Adrenal gland (tissue), 12 donors: ENCODE data around the gene STN1. TPM values are rescaled to one million over a fixed set of nuclear protein-coding genes. Genes with fewer than 3 reads are reported as not detected.

Source experiments
- DNase-seq, 7 donors: peaks; one replicate each; pipeline ENCODE4 v3.0.0-alpha.2; 2019 to 2020
- H3K27ac ChIP-seq, 5 donors: fragments of 200-600 bp; sonication (generic) in 4 of 5; 1 replicate in 3 of 5; 2 replicates in 2 of 5; pipeline versions ENCODE4 v1.5.1 to v1.8.0; 2016 to 2020; ENCODE audit warnings: mild to moderate bottlenecking in 1 of 5
- H3K27me3 ChIP-seq: fragments of 200-600 bp; 2 replicates; pipeline ENCODE4 v1.8.0; 2021
- H3K36me3 ChIP-seq, 2 donors: fragments of 200-600 bp; replicated peaks in 1 of 2; 1 replicate in 1 of 2; 2 replicates in 1 of 2; pipeline versions ENCODE4 v1.5.1 to v1.8.0; 2018 to 2022
- H3K4me1 ChIP-seq, 2 donors: fragments of 200-600 bp; replicated peaks in 1 of 2; 1 replicate in 1 of 2; 2 replicates in 1 of 2; pipeline versions ENCODE4 v1.5.1 to v1.8.0; 2018 to 2021
- H3K4me3 ChIP-seq, 4 donors: fragments of 200-600 bp; sonication (generic) in 3 of 4; one replicate each; pipeline ENCODE4 v1.5.1; 2016 to 2018
- H3K9me3 ChIP-seq, 3 donors: fragments of 200-600 bp; sonication (generic) in 1 of 3; replicated peaks in 1 of 3; 1 replicate in 2 of 3; 2 replicates in 1 of 3; pipeline versions ENCODE4 v1.5.1 to v1.8.0; 2016 to 2021
- POLR2A ChIP-seq, 2 donors: fragments of 450-650 bp; IDR thresholded peaks; one replicate each; pipeline ENCODE4 v1.6.1; 2017; ENCODE audit warnings: antibody characterized with exemption in 2 of 2, mild to moderate bottlenecking in 2 of 2, moderate library complexity in 1 of 2
- WGBS, 4 donors: extraction: QIAGEN DNeasy Blood & Tissue Kit in 2 of 4; methylation state at CpG; one replicate each; pipeline versions ENCODE4 v1.1.5 to v1.1.7; 2013 to 2017; 5-methylcytosine and 5-hydroxymethylcytosine counted together
- intact Hi-C, 2 donors: fragments of 100-400 bp; cut with DNase I; formaldehyde crosslinking; loops; one replicate each; pipeline versions ENCODE4 v1.14.1 to v1.15.0; 2022 to 2023
- polyA plus RNA-seq, 3 donors: library from polyadenylated mRNA; stranded (reverse); fragments of 200-250 nt in 2 of 3; fragments of 350-450 nt in 1 of 3; fragmentation: Illumina TruSeq in 1 of 3; extraction: RNeasy Lipid Tissue Mini Kit (QIAGEN cat#74804) in 1 of 3; gene quantifications; one replicate each; pipeline ENCODE4 v1.2.3, GENCODE V29; 2013 to 2014
- total RNA-seq, 9 donors: library from RNA; depleted of rRNA in 4 of 9; stranded (reverse); fragments of >200 nt in 4 of 9; fragments of 120-200 nt in 1 of 9; fragmentation: NEBNext Ultra II Directional in 1 of 9; extraction: Animal tissue kit (Norgen Biotek cat#: 25700) in 1 of 9; gene quantifications; one replicate each; pipeline versions ENCODE4 v1.1.0 to v1.2.4, GENCODE V29; 2013 to 2023
- TF ChIP-seq, protein P1 (sequence below), 6 experiments: fragments of 450-650 bp in 4 of 6; fragments of 200-600 bp in 2 of 6; sonication (generic) in 1 of 6; IDR thresholded peaks; 1 replicate in 5 of 6; 2 replicates in 1 of 6; pipeline versions ENCODE4 v1.5.1 to v1.8.0; 2016 to 2021; ENCODE audit warnings: antibody characterized with exemption in 6 of 6, mild to moderate bottlenecking in 2 of 6, moderate library complexity in 1 of 6
- donor health status: healthy with polysubstance abuse.
- donor health status: Bipolar disorder and iron deficiency.
- donor health status: DM: yes; HTN: yes; CAD: no.
- donor health status: DM: no; HTN: no; CAD: no.
- donor health status: DM: no; HTN: no; CAD: no.
- donor health status: DM: yes; HTN: yes; CAD: no.

STN1 gene
- total and polyA plus RNA-seq, 12 donors = 14.8 to 73.6 (median 36.2) TPM

DNA sequence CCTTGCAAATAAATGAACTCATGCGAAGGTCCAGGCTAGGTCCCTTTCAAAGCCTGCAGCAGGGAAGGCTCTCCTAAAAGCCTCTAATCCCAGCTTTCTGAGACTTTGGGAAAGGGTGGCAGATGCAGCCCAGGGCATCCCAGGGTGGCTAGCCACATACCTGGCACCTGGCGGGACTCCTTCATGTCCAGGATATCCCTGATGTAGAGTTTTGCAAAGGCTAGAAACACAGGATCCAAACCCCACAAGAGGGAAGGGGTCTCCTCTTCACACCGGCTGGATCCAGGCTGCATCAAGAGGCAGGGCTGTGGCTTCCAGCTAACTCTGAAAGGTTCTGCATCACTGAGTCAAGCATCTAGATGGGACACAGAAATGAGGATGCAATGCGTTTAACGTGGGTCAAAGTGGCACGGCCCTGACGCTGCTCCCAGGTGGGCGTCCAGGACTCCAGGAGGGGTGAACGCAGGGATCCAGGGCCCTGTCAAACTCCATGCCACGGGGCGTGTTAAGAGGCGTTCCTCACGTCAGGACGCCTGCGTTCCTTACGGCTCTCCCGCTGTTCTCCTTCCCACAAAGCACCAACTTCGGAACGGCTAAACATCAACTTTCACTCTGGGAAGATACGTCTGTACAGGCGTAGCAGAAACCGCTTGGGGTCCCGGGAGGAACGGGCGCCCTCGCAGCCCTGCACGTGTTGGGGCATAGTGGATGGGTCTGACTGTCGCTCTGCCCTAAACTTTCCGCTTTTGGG lies 507 bp downstream of the STN1 start:
- Histone ChIP-seq H3K9me3 (no peaks in the 10 kb centered on the region), H3K36me3 (no peaks in the 10 kb centered on the region), H3K4me1 (peaks cover 28 to 31% of the 10 kb centered on the region in 2 donors), H3K4me3 (peak overlapping the region; percentile 3 to 85 (median 71)), H3K27ac (peak overlapping the region; percentile 84 to 97 (median 91)), H3K27me3 (no peaks in the 10 kb centered on the region)
- intact Hi-C loops = loop anchor here in 1 of 2 donors (5.0 kb wide), 1 partner anchor 50 kb away; the partner anchor contains the start of gene SLK
- no peak for TF ChIP-seq POLR2A (IDR thresholded peaks at IDR 0.05)
- TF ChIP-seq, protein P1, sequence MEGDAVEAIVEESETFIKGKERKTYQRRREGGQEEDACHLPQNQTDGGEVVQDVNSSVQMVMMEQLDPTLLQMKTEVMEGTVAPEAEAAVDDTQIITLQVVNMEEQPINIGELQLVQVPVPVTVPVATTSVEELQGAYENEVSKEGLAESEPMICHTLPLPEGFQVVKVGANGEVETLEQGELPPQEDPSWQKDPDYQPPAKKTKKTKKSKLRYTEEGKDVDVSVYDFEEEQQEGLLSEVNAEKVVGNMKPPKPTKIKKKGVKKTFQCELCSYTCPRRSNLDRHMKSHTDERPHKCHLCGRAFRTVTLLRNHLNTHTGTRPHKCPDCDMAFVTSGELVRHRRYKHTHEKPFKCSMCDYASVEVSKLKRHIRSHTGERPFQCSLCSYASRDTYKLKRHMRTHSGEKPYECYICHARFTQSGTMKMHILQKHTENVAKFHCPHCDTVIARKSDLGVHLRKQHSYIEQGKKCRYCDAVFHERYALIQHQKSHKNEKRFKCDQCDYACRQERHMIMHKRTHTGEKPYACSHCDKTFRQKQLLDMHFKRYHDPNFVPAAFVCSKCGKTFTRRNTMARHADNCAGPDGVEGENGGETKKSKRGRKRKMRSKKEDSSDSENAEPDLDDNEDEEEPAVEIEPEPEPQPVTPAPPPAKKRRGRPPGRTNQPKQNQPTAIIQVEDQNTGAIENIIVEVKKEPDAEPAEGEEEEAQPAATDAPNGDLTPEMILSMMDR (IDR thresholded peaks at IDR 0.05) = no peak
- DNase-seq = peak in 5 of 7 donors; percentile 49 to 78 (median 61)
- WGBS, 4 donors = 0 to 2% (median 1%) methylated on average over 23 to 29 of the region's 29 CpGs

DNA sequence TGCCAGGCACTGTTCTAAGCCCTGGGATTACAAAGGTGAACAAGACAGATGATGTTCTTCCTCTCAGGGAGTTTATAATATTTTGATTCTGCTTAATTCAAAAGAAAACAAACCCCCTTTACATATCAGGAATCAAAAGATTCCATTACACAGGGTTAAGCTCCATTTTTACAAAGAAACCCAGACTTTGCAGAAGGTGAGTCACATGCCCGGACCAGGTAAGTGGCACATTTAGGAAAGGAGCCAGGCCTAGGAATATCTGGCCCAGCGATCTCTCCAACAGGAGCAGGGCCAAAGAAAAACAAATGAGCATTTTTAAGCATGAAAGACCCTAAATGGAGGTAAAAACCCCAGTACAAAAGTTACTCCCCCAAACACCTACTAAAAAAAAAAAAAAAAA lies 1.1 kb downstream of the STN1 start:
- no peak for TF ChIP-seq POLR2A (IDR thresholded peaks at IDR 0.05)
- TF ChIP-seq, protein P1 (IDR thresholded peaks at IDR 0.05) = no peak
- Histone ChIP-seq H3K9me3 (no peaks in the 10 kb centered on the region), H3K27ac (peak overlapping the region; percentile 10 to 97 (median 91)), H3K27me3 (no peaks in the 10 kb centered on the region), H3K4me3 (peak overlapping the region in 1 of 4 donors; percentile 76), H3K36me3 (no peaks in the 10 kb centered on the region), H3K4me1 (peaks cover 28 to 31% of the 10 kb centered on the region in 2 donors)
- WGBS, 4 donors = 18 to 25% (median 20%) methylated on average over 2 of the region's 2 CpGs
- DNase-seq = no peak
- intact Hi-C loops = loop anchor here in 1 of 2 donors (5.0 kb wide), 1 partner anchor 50 kb away; the partner anchor contains the start of gene SLK

DNA sequence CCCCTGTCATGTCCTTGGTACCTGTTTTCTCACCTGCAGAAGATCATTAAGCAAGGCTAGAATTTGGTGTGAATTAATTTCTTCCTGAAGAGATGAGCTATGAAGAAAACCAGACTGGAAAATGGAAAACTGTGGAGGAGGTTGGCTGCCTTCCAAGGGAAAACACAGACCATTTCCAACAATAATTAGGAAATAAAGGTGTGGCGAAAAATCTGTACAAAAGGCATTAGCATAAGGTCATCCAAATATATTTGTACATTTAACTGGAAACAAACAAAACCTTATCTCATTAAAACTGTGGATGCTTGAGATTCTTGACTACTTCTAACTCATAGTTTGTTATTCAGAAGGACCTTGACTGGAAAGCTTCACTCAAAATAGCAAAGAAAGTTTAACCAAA lies 1.7 kb downstream of the STN1 start:
- Histone ChIP-seq H3K4me1 (peaks cover 28 to 35% of the 10 kb centered on the region in 2 donors), H3K27me3 (no peaks in the 10 kb centered on the region), H3K36me3 (no peaks in the 10 kb centered on the region), H3K27ac (peak overlapping the region; percentile 10 to 97 (median 91)), H3K9me3 (no peaks in the 10 kb centered on the region), H3K4me3 (peak overlapping the region in 1 of 4 donors; percentile 76)
- intact Hi-C loops = loop anchor here in 1 of 2 donors (5.0 kb wide), 1 partner anchor 51 kb away; the partner anchor contains the start of gene SLK
- WGBS, 4 donors = 7 to 10% (median 9%) methylated on average over 1 of the region's 1 CpG
- TF ChIP-seq POLR2A (IDR thresholded peaks at IDR 0.05) = no peak
- TF ChIP-seq, protein P1 (IDR thresholded peaks at IDR 0.05) = no peak
- DNase-seq = no peak

GRCh38 chr10:103915796-103916195 lies 2.2 kb downstream of the STN1 start:
- no peaks in the 10 kb centered on the region for H3K36me3 ChIP-seq
- peak overlapping the region in 1 of 4 donors; percentile 76 for H3K4me3 ChIP-seq
- intact Hi-C loops = loop anchor here in 1 of 2 donors (5.0 kb wide), 1 partner anchor 52 kb away; the partner anchor contains the start of gene SLK
- peak overlapping the region in 3 of 5 donors; percentile 91 to 97 (median 95) for H3K27ac ChIP-seq
- 48 to 59% (median 51%) methylated on average over 6 of the region's 6 CpGs for WGBS, 4 donors
- H3K27me3 ChIP-seq = no peaks in the 10 kb centered on the region
- peak in 2 of 7 donors; percentile 29 to 66 for DNase-seq
- H3K9me3 ChIP-seq = no peaks in the 10 kb centered on the region
- H3K4me1 ChIP-seq = peaks cover 33 to 39% of the 10 kb centered on the region in 2 donors
- no peak for TF ChIP-seq POLR2A (IDR thresholded peaks at IDR 0.05)
- TF ChIP-seq, protein P1 (IDR thresholded peaks at IDR 0.05) = no peak
